ENCODE measurements around the gene DCLRE1B. TPM values are rescaled to one million over a fixed set of nuclear protein-coding genes. Genes with fewer than 3 reads are reported as not detected.

Gene DCLRE1B
- total and polyA plus RNA-seq, 4 donors, result 1.9 to 6.3 (median 3.4) TPM

DNA sequence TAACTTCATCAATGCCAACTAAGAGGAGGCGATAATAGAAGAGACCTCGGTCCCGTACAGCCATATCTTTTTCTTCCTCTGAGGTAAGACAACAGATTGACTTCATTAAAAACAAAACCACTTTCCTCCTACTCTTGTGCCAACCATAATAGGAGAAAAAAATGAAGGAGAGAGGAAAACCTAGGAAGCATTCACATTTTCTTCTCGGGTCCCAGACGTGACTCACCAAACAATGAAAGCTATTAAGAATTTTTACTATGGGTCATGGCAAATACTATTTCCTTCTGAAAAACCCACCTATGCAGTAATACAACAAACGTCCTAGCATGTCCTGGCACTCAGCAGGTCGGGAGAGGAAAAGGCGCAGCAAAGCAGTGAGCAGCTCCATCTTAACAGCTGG, 9.2 kb upstream of the DCLRE1B start:
- WGBS, 2 donors, result 49 to 53% methylated on average over 8 of the region's 8 CpGs
- H3K27ac ChIP-seq (ENCODE audit: low read depth in 1 of 2, low read length in 2 of 2), result no peak overlapping the region
- intact Hi-C loops (cut with DNase I), result loop anchor here in 1 of 2 donors (5.0 kb wide), 1 partner anchor 59 kb away; no protein-coding TSS in a partner anchor
- H3K4me3 ChIP-seq (ENCODE audit: low read length in 2 of 2), result no peak overlapping the region
- H3K9me3 ChIP-seq (ENCODE audit: control insufficient read depth, low read length), result no peaks in the 10 kb centered on the region
- no peaks in the 10 kb centered on the region for H3K27me3 ChIP-seq (ENCODE audit: control insufficient read depth in 1 of 2, insufficient read depth in 2 of 2, low read length in 1 of 2)
- no peaks in the 10 kb centered on the region for H3K36me3 ChIP-seq (ENCODE audit: control insufficient read depth in 1 of 2, insufficient read depth in 2 of 2, low read length in 1 of 2)
- ATAC-seq (ENCODE audit: low FRiP score) (no peak), DNase-seq (no peak)
- no peaks in the 10 kb centered on the region for H3K4me1 ChIP-seq (ENCODE audit: control insufficient read depth in 1 of 2, insufficient read depth in 2 of 2, low read length in 2 of 2)

DNA sequence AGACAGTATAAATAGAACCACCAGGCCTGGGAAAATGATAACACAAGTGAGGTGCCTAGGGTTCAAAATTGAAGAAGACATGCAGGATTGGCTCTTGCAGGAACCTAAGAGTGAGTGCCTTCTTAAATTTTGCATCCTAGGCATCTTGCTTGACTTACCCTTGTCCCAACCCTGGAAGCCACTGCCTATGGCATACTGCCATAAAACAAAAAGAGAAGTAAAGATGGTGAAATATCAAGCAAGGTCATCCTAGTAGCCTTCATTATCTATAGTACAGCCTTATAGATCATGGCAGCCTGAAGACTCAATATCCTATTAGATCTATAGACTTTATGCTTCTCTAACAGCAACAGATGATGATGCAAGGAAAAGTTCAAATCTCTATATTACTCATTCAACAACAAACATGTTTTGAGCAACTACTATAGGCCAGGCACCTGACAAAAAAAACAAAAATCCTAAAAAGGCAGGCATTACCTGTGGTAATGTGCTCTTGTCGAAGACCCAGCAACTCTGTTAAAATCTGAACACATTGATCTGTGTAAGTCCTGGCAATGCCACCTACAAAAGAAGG, 6.8 kb upstream of the DCLRE1B start:
- Histone ChIP-seq H3K27ac (ENCODE audit: low read depth in 1 of 2, low read length in 2 of 2) (peak overlapping the region in 1 of 2 donors; percentile 58), H3K4me3 (ENCODE audit: low read length in 2 of 2) (no peak overlapping the region), H3K4me1 (ENCODE audit: control insufficient read depth in 1 of 2, insufficient read depth in 2 of 2, low read length in 2 of 2) (peaks cover 0 to under 1% of the 10 kb centered on the region in 2 donors), H3K9me3 (ENCODE audit: control insufficient read depth, low read length) (no peaks in the 10 kb centered on the region), H3K36me3 (ENCODE audit: control insufficient read depth in 1 of 2, insufficient read depth in 2 of 2, low read length in 1 of 2) (no peaks in the 10 kb centered on the region), H3K27me3 (ENCODE audit: control insufficient read depth in 1 of 2, insufficient read depth in 2 of 2, low read length in 1 of 2) (no peaks in the 10 kb centered on the region)
- intact Hi-C loops (cut with DNase I), result loop anchor here in 1 of 2 donors (5.0 kb wide), 1 partner anchor 61 kb away; no protein-coding TSS in a partner anchor
- no peak for DNase-seq
- 97 to 100% methylated on average over 1 of the region's 1 CpG for WGBS, 2 donors
- ATAC-seq (ENCODE audit: low FRiP score), result no peak

DNA sequence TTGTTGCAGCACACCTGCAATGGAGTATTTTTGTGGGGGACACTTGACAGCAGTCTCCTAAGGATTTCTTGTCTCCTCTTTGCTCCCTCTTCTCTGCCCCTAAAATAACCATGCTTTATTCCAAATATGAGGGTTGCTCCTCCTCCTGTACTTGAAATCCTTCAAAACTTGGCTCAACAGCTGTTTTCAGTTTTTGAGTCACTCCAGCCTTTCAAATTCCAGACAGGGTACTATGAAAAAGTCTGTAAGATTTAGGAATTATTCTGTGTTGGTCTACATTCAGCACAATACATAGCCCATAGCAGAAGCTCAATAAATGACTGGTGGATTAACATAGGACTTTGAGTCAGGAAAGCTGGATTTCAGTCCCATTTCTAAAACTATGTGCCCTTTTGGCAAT, 6.0 kb upstream of the DCLRE1B start:
- Histone ChIP-seq H3K4me3 (ENCODE audit: low read length in 2 of 2) (no peak overlapping the region), H3K27ac (ENCODE audit: low read depth in 1 of 2, low read length in 2 of 2) (peak overlapping the region in 1 of 2 donors; percentile 32), H3K4me1 (ENCODE audit: control insufficient read depth in 1 of 2, insufficient read depth in 2 of 2, low read length in 2 of 2) (peaks cover 0 to 4% of the 10 kb centered on the region in 2 donors), H3K36me3 (ENCODE audit: control insufficient read depth in 1 of 2, insufficient read depth in 2 of 2, low read length in 1 of 2) (no peaks in the 10 kb centered on the region), H3K27me3 (ENCODE audit: control insufficient read depth in 1 of 2, insufficient read depth in 2 of 2, low read length in 1 of 2) (no peaks in the 10 kb centered on the region), H3K9me3 (ENCODE audit: control insufficient read depth, low read length) (no peaks in the 10 kb centered on the region)
- DNase-seq (no peak), ATAC-seq (ENCODE audit: low FRiP score) (no peak)
- intact Hi-C loops (cut with DNase I), result loop anchor here in 1 of 2 donors (5.0 kb wide), 1 partner anchor 62 kb away; no protein-coding TSS in a partner anchor

DNA sequence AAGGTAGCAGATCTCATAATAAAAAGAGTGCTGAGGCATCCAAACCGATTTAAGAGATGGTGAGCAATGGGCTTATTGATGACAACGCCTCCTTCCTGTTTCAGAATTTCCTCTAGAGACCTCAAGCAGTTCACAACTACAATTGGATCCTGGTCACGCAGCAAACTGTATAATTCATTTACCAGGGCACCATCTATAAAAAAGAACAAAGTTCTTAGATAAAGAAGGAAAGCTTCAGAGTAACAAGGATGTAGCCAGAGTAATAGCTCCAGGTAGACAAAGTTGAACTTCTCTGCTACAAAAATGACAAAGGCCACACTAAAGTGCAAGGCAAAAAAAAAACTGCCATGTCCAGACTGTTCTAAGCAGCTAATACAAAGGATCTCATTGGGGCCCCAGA, 3.9 kb upstream of the DCLRE1B start:
- H3K4me1 ChIP-seq (ENCODE audit: control insufficient read depth in 1 of 2, insufficient read depth in 2 of 2, low read length in 2 of 2), result peaks cover 0 to 4% of the 10 kb centered on the region in 2 donors
- H3K27me3 ChIP-seq (ENCODE audit: control insufficient read depth in 1 of 2, insufficient read depth in 2 of 2, low read length in 1 of 2), result no peaks in the 10 kb centered on the region
- H3K9me3 ChIP-seq (ENCODE audit: control insufficient read depth, low read length), result no peaks in the 10 kb centered on the region
- DNase-seq (no peak), ATAC-seq (ENCODE audit: low FRiP score) (no peak)
- H3K4me3 ChIP-seq (ENCODE audit: low read length in 2 of 2), result no peak overlapping the region
- 74 to 90% methylated on average over 3 of the region's 3 CpGs for WGBS, 2 donors
- no peaks in the 10 kb centered on the region for H3K36me3 ChIP-seq (ENCODE audit: control insufficient read depth in 1 of 2, insufficient read depth in 2 of 2, low read length in 1 of 2)
- no peak overlapping the region for H3K27ac ChIP-seq (ENCODE audit: low read depth in 1 of 2, low read length in 2 of 2)
- intact Hi-C loops (cut with DNase I), result loop anchor here in 1 of 2 donors (5.0 kb wide), 1 partner anchor 84 kb away; no protein-coding TSS in a partner anchor

DNA sequence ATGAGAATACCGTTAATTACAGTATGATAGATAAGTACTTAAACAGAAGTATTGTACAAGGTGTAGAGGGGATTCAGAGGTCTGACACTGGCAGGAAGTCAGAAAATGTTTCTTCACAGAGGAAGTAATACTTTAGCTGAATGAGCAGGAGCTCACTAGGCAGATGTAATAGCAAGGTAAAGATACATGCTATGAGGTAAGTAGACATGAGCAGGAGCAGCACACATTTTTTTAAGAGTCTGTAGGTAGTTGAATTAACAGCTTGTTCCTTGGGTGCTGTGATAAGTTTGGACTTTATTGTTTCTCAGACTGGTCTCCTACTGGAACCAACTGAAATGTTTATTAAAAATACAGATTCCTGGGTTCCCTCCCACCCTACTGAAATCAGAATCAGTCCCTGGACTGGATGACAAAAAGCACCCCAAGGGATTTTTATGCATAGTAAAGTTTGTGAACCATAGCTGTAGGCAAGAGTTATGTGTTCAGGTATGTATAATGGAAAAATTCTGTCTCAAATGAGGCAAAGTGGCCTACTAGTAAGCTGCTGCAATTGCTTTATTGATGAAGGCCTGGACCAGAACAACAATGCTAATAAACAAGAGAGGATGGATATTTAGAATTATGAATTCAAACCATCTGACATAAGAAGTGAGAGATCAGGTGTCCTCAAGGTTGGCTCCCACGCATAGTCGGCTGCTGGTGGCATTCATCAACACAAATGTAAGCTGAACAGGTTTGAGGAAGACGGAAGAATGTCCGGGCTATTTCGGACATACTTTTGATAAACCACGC, 1.4 kb upstream of the DCLRE1B start:
- intact Hi-C loops (cut with DNase I), result loop anchor here in 1 of 2 donors (5.0 kb wide), 1 partner anchor 86 kb away; no protein-coding TSS in a partner anchor
- Histone ChIP-seq H3K27ac (ENCODE audit: low read depth in 1 of 2, low read length in 2 of 2) (peak overlapping the region; percentile 1 to 97), H3K4me3 (ENCODE audit: low read length in 2 of 2) (peak overlapping the region; percentile 44 to 76), H3K4me1 (ENCODE audit: control insufficient read depth in 1 of 2, insufficient read depth in 2 of 2, low read length in 2 of 2) (peaks cover 0 to 4% of the 10 kb centered on the region in 2 donors), H3K36me3 (ENCODE audit: control insufficient read depth in 1 of 2, insufficient read depth in 2 of 2, low read length in 1 of 2) (peaks cover 0 to 1% of the 10 kb centered on the region in 2 donors), H3K9me3 (ENCODE audit: control insufficient read depth, low read length) (no peaks in the 10 kb centered on the region), H3K27me3 (ENCODE audit: control insufficient read depth in 1 of 2, insufficient read depth in 2 of 2, low read length in 1 of 2) (no peaks in the 10 kb centered on the region)
- WGBS, 2 donors, result 15% methylated on average over 7 of the region's 7 CpGs
- ATAC-seq (ENCODE audit: low FRiP score), result no peak
- DNase-seq, result no peak

DNA sequence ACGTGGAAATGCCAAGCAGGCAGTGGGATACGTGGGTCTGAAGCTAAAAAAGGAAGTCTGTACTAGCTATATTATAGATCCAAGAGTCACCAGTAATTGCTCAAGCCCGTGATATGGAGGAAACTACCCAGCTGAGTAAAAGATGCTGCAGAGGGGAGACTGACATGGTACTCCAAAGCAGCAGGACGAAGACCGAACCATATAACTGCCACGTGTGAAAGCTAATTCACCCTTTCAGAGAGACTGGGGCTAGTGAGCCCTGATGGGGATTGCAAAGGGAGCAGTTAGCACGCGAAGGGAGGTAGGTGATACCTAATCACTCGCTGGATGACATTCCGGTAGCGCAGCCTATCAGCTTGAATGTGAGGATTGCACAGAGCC, 843 bp upstream of the DCLRE1B start:
- Histone ChIP-seq H3K27ac (ENCODE audit: low read depth in 1 of 2, low read length in 2 of 2) (peak overlapping the region; percentile 45 to 97), H3K9me3 (ENCODE audit: control insufficient read depth, low read length) (no peaks in the 10 kb centered on the region), H3K36me3 (ENCODE audit: control insufficient read depth in 1 of 2, insufficient read depth in 2 of 2, low read length in 1 of 2) (peaks cover 0 to 2% of the 10 kb centered on the region in 2 donors), H3K4me1 (ENCODE audit: control insufficient read depth in 1 of 2, insufficient read depth in 2 of 2, low read length in 2 of 2) (peaks cover 0 to 4% of the 10 kb centered on the region in 2 donors), H3K4me3 (ENCODE audit: low read length in 2 of 2) (peak overlapping the region; percentile 44 to 76), H3K27me3 (ENCODE audit: control insufficient read depth in 1 of 2, insufficient read depth in 2 of 2, low read length in 1 of 2) (no peaks in the 10 kb centered on the region)
- 0% methylated on average over 11 of the region's 11 CpGs for WGBS, 2 donors
- DNase-seq (no peak), ATAC-seq (ENCODE audit: low FRiP score) (peak; percentile 2)
- intact Hi-C loops (cut with DNase I), result loop anchor here in 1 of 2 donors (5.0 kb wide), 1 partner anchor 87 kb away; no protein-coding TSS in a partner anchor

DNA sequence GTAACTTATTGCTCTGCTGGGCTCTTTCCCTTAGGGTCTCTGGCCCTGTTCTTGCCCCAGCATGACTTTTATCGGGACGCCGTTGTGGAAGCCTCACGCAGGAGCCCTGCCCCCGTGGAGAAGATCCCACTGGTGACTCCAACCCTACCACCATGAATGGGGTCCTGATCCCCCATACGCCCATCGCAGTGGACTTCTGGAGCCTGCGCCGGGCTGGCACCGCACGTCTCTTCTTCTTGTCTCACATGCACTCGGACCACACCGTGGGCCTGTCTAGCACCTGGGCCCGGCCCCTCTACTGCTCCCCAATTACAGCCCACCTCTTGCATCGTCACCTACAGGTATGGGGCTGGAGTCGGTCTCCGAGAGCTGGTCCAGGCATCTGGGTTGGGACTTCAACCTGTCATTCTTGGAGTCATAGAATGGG, 322 bp downstream of the DCLRE1B start:
- Histone ChIP-seq H3K27ac (ENCODE audit: low read depth in 1 of 2, low read length in 2 of 2) (peak overlapping the region in 1 of 2 donors; percentile 73), H3K27me3 (ENCODE audit: control insufficient read depth in 1 of 2, insufficient read depth in 2 of 2, low read length in 1 of 2) (no peaks in the 10 kb centered on the region), H3K36me3 (ENCODE audit: control insufficient read depth in 1 of 2, insufficient read depth in 2 of 2, low read length in 1 of 2) (peaks cover 0 to 2% of the 10 kb centered on the region in 2 donors), H3K4me1 (ENCODE audit: control insufficient read depth in 1 of 2, insufficient read depth in 2 of 2, low read length in 2 of 2) (peaks cover 0 to 4% of the 10 kb centered on the region in 2 donors), H3K9me3 (ENCODE audit: control insufficient read depth, low read length) (no peaks in the 10 kb centered on the region), H3K4me3 (ENCODE audit: low read length in 2 of 2) (peak overlapping the region; percentile 38 to 65)
- intact Hi-C loops (cut with DNase I), result loop anchor here (1.0 kb wide), 2 partner anchors 24 to 25 kb away; partner anchors contain the start of gene HIPK1 (in 1 of the 2)
- DNase-seq (peak in 1 of 2 donors; percentile 81), ATAC-seq (ENCODE audit: low FRiP score) (peak; percentile 2)
- 0% methylated on average over 17 of the region's 17 CpGs for WGBS, 2 donors

DNA sequence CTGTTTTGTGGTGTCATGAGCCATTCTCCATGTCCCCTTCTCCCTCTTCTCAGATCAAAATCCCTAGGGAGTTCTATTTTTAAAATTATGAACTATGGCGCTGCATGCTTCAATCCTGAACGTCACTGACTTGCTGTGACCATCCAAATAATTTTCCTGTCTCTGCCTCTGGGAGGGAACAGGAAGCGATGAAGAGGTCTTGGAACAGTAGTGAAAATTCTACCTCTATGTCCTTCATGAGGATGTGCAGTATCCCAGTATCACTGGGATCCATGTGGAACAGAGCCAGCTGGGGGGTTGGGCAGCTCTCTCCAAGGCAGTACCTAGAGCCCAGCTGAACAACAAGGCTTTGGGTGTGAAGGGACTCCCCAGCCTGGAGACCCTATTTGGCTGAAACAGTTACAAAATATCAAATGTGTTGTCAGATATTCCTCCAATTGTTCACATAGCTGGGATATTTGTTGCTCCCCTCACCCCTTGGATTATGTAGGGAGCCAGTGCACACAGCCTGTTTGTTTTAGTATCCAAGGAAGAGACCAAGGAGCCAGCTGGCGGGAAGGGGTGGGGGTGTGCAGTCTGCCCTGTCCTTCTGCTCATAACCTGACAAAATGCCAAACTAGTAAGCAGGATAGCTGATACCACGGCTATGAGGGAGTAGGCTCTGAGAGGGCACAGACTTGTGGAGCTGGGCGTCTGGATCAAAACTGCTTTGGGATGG, 7.6 kb downstream of the DCLRE1B start:
- intact Hi-C loops (cut with DNase I), result loop anchor here in 1 of 2 donors (2.0 kb wide), 1 partner anchor 16 kb away; the partner anchor contains the start of gene HIPK1
- H3K4me1 ChIP-seq (ENCODE audit: control insufficient read depth in 1 of 2, insufficient read depth in 2 of 2, low read length in 2 of 2), result peaks cover 0 to 2% of the 10 kb centered on the region in 2 donors
- H3K27me3 ChIP-seq (ENCODE audit: control insufficient read depth in 1 of 2, insufficient read depth in 2 of 2, low read length in 1 of 2), result no peaks in the 10 kb centered on the region
- 31 to 42% methylated on average over 6 of the region's 6 CpGs for WGBS, 2 donors
- no peaks in the 10 kb centered on the region for H3K9me3 ChIP-seq (ENCODE audit: control insufficient read depth, low read length)
- H3K4me3 ChIP-seq (ENCODE audit: low read length in 2 of 2), result no peak overlapping the region
- H3K27ac ChIP-seq (ENCODE audit: low read depth in 1 of 2, low read length in 2 of 2), result peak overlapping the region in 1 of 2 donors; percentile 30
- H3K36me3 ChIP-seq (ENCODE audit: control insufficient read depth in 1 of 2, insufficient read depth in 2 of 2, low read length in 1 of 2), result peaks cover 0 to 2% of the 10 kb centered on the region in 2 donors
- peak; percentile 46 for ATAC-seq (ENCODE audit: low FRiP score)
- no peak for DNase-seq
